ENCODE measurements around the gene MYOM1.
"Not testable (repeated sequence)": the region's sequence is repeated elsewhere in the genome, so short reads cannot be mapped to it uniquely, and the experiment has no call there.

Gene MYOM1

GRCh38 chr18:3089579-3089978 lies 130.2 kb downstream of the MYOM1 start:
- no peak for DNase-seq
- TF ChIP-seq GATA1 (IDR thresholded peaks at IDR 0.05; ENCODE audit: low read depth, low read length) (no peak), POLR2A (IDR thresholded peaks at IDR 0.05; ENCODE audit: low read length) (no peak)

- no peak for TF ChIP-seq GATA1 (IDR thresholded peaks at IDR 0.05; ENCODE audit: low read depth, low read length)
- no peak for TF ChIP-seq POLR2A (IDR thresholded peaks at IDR 0.05; ENCODE audit: low read length)
- no peak for DNase-seq
Measured at GRCh38 chr18:3088449-3088848, 131.3 kb downstream of the MYOM1 start.

- TF ChIP-seq POLR2A (IDR thresholded peaks at IDR 0.05; ENCODE audit: low read length) = no peak
- no peak for DNase-seq
Measured at GRCh38 chr18:3086871-3087270, 132.9 kb downstream of the MYOM1 start.

- no peak for DNase-seq
- TF ChIP-seq POLR2A (IDR thresholded peaks at IDR 0.05; ENCODE audit: low read length) (no peak), GATA1 (IDR thresholded peaks at IDR 0.05; ENCODE audit: low read depth, low read length) (no peak)
Measured at GRCh38 chr18:3085612-3086011, 134.2 kb downstream of the MYOM1 start.

- no peak for TF ChIP-seq GATA1 (IDR thresholded peaks at IDR 0.05; ENCODE audit: low read depth, low read length)
- no peak for TF ChIP-seq POLR2A (IDR thresholded peaks at IDR 0.05; ENCODE audit: low read length)
Measured at GRCh38 chr18:3084206-3084605, 135.6 kb downstream of the MYOM1 start.

GRCh38 chr18:3083766-3084165 lies 136.0 kb downstream of the MYOM1 start:
- DNase-seq = no peak
- no peak for TF ChIP-seq POLR2A (IDR thresholded peaks at IDR 0.05; ENCODE audit: low read length)
- TF ChIP-seq GATA1 (IDR thresholded peaks at IDR 0.05; ENCODE audit: low read depth, low read length) = no peak

More at GRCh38 chr18:3084206-3084605, 135.6 kb downstream of the MYOM1 start:
- DNase-seq = no peak

GRCh38 chr18:3081584-3081991 lies 138.2 kb downstream of the MYOM1 start:
- no peak for DNase-seq
- TF ChIP-seq POLR2A (IDR thresholded peaks at IDR 0.05; ENCODE audit: low read length) (no peak), GATA1 (IDR thresholded peaks at IDR 0.05; ENCODE audit: low read depth, low read length) (no peak)

GRCh38 chr18:3079653-3080052 lies 140.1 kb downstream of the MYOM1 start:
- no peak for DNase-seq
- no peak for TF ChIP-seq GATA1 (IDR thresholded peaks at IDR 0.05; ENCODE audit: low read depth, low read length)
- no peak for TF ChIP-seq POLR2A (IDR thresholded peaks at IDR 0.05; ENCODE audit: low read length)

GRCh38 chr18:3075491-3075890 lies 144.3 kb downstream of the MYOM1 start:
- TF ChIP-seq POLR2A (IDR thresholded peaks at IDR 0.05; ENCODE audit: low read length) (no peak), GATA1 (IDR thresholded peaks at IDR 0.05; ENCODE audit: low read depth, low read length) (no peak)
- DNase-seq = no peak

- DNase-seq = no peak
- no peak for TF ChIP-seq POLR2A (IDR thresholded peaks at IDR 0.05; ENCODE audit: low read length)
- TF ChIP-seq GATA1 (IDR thresholded peaks at IDR 0.05; ENCODE audit: low read depth, low read length) = no peak
Measured at GRCh38 chr18:3074087-3074486, 145.7 kb downstream of the MYOM1 start.

- DNase-seq = not testable (repeated sequence)
Measured at GRCh38 chr18:3073353-3073752, 146.4 kb downstream of the MYOM1 start.

- no peak for DNase-seq
- TF ChIP-seq GATA1 (IDR thresholded peaks at IDR 0.05; ENCODE audit: low read depth, low read length) (no peak), POLR2A (IDR thresholded peaks at IDR 0.05; ENCODE audit: low read length) (no peak)
Measured at GRCh38 chr18:3071676-3072075, 148.1 kb downstream of the MYOM1 start.

GRCh38 chr18:3069671-3070433 lies 149.9 kb downstream of the MYOM1 start:
- DNase-seq = no peak
- TF ChIP-seq POLR2A (IDR thresholded peaks at IDR 0.05; ENCODE audit: low read length) (no peak), GATA1 (IDR thresholded peaks at IDR 0.05; ENCODE audit: low read depth, low read length) (no peak)

- no peak for TF ChIP-seq GATA1 (IDR thresholded peaks at IDR 0.05; ENCODE audit: low read depth, low read length)
- no peak for TF ChIP-seq POLR2A (IDR thresholded peaks at IDR 0.05; ENCODE audit: low read length)
- DNase-seq = no peak
Measured at GRCh38 chr18:3067722-3068121, 152.0 kb downstream of the MYOM1 start.

GRCh38 chr18:3067165-3067661 lies 152.6 kb downstream of the MYOM1 start:
- TF ChIP-seq GATA1 (IDR thresholded peaks at IDR 0.05; ENCODE audit: low read depth, low read length) (no peak), POLR2A (IDR thresholded peaks at IDR 0.05; ENCODE audit: low read length) (no peak)
- DNase-seq = no peak
